Esophagus squamous epithelium (tissue), 4 donors: ENCODE data around the gene FREY1.

Experiments
- POLR2A ChIP-seq, 4 donors: fragments of 450-650 bp; IDR thresholded peaks; one replicate each; pipeline ENCODE4 v1.6.1; 2017; ENCODE audit warnings: antibody characterized with exemption in 4 of 4, mild to moderate bottlenecking in 4 of 4, moderate library complexity in 3 of 4
- TF ChIP-seq, protein P1 (sequence below), 6 experiments: fragments of 450-650 bp in 4 of 6; fragments of 200-600 bp in 2 of 6; sonication (generic) in 2 of 6; IDR thresholded peaks; one replicate each; pipeline ENCODE4 v1.5.1; 2016 to 2019; ENCODE audit warnings: antibody characterized with exemption in 6 of 6, mild to moderate bottlenecking in 4 of 6, moderate library complexity in 4 of 6

DNA sequence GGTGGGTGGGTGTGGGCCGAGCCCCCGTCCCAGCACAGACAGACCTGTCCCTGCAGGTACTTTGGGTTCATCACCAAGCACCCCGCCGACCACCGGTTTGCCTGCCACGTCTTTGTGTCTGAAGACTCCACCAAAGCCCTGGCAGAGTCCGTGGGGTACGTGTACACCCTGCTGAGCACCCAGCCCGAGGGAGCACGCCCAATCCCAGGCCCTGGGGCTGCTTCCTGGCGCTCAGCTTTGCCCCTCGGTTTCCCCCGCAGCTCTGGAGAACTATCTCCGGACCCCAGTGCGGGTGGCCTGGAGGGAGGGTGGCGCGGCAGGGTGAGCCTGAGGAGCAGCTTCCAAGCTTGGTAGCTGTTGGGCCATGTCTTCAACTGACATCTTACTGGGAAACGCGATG, 2.0 kb downstream of the FREY1 start:
- TF ChIP-seq, protein P1, sequence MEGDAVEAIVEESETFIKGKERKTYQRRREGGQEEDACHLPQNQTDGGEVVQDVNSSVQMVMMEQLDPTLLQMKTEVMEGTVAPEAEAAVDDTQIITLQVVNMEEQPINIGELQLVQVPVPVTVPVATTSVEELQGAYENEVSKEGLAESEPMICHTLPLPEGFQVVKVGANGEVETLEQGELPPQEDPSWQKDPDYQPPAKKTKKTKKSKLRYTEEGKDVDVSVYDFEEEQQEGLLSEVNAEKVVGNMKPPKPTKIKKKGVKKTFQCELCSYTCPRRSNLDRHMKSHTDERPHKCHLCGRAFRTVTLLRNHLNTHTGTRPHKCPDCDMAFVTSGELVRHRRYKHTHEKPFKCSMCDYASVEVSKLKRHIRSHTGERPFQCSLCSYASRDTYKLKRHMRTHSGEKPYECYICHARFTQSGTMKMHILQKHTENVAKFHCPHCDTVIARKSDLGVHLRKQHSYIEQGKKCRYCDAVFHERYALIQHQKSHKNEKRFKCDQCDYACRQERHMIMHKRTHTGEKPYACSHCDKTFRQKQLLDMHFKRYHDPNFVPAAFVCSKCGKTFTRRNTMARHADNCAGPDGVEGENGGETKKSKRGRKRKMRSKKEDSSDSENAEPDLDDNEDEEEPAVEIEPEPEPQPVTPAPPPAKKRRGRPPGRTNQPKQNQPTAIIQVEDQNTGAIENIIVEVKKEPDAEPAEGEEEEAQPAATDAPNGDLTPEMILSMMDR (IDR thresholded peaks at IDR 0.05): no peak
- TF ChIP-seq POLR2A (IDR thresholded peaks at IDR 0.05): no peak
